HepG2 (cell line): Measurements from ENCODE around the gene CADM2.

ENCODE experiments used
- MYNN ChIP-seq: sonication (generic); formaldehyde crosslinking; IDR thresholded peaks from 2 replicates; pipeline ENCODE4 v1.4.0; 2020; ENCODE audit warnings: mild to moderate bottlenecking, low read depth, missing genetic modification reagents
- TF ChIP-seq, protein P1 (sequence below): sonication (generic); formaldehyde crosslinking; IDR thresholded peaks from 2 replicates; pipeline ENCODE4 v1.5.0; 2020; ENCODE audit warnings: missing genetic modification reagents, mild to moderate bottlenecking, borderline replicate concordance

DNA sequence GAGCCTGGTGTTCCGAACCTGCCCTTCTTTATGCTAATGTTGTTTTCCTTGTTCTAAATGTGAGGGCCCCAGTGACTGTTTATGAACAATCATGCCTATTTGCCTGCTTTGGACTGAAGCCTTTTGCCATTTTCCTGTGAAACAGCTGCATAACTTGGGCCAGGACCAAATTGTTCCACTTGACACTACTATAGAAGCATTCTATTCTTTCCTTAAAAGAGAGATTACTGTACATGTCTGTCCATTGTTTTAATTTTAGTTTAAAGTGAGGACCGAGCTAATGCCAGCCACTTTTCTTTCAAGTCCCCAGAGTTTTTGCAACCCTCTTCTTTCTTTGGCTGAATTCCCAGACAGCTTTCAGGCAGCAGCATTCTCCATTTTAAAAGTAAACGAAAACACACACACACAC is 980.3 kb downstream of the CADM2 start:
- TF ChIP-seq, protein P1, sequence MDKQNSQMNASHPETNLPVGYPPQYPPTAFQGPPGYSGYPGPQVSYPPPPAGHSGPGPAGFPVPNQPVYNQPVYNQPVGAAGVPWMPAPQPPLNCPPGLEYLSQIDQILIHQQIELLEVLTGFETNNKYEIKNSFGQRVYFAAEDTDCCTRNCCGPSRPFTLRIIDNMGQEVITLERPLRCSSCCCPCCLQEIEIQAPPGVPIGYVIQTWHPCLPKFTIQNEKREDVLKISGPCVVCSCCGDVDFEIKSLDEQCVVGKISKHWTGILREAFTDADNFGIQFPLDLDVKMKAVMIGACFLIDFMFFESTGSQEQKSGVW, result no peak
- TF ChIP-seq MYNN, result no peak
